ENCODE data around the gene MTPN.

The MTPN gene

GRCh38 chr7:135981958-135982646 lies 4.9 kb upstream of the MTPN start:
- DNase-seq: peak in 1 of 2 donors; percentile 17

- peak; percentile 76 to 89 for DNase-seq
Measured at GRCh38 chr7:135980665-135981180, 3.6 kb upstream of the MTPN start.

DNA sequence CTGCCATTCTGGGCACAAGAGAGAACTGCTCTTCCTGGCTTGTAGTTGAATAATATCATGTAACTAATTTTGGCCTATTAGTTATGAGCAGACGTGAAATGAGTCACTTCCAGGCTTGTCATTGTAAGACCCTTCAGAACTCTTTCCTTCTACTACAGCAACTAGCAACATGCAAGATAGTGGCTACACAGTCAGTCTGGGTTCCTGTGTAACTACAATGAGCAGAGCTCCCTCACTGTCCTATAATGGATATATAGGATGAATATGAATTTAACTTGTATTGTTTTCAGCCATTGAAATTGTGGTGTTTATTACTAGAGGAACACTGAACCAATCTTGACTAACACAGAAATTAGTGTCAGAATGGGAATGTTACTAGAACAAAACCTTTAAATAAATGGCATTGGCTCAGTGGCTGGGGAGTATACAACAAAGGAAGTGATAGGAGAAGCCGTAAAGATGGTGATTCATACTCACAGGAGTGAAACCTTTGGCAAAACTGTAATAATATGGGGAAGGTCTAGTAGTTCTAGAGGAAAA lies 2.9 kb upstream of the MTPN start:
- no peak for DNase-seq

DNA sequence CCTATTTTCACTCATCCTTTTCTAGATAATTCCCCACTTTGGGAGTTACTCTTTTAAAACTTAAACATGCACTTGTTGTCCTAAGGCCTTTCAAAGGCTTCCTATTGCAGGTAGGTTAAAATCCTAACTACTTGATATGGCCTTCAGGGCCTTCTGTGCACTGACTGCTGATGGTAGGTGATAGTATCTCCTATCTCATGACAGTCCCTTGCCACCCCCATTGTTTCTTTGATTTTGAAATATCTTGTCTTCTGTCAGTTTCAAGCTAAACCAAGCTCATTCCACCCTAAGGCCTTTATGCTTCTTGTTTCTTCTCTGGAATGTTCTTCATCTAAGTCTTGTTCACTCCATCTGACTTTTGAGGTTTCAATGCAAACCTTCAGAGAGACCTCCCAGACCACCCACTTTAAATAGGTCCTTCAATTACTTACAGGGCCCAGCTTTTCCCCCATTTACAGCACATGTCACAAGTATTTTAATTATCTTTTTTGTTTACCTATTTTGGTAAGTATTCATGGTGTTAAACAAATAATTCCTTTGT lies 2.4 kb upstream of the MTPN start:
- no peak for DNase-seq

GRCh38 chr7:135978624-135979023 lies 1.5 kb upstream of the MTPN start:
- DNase-seq: no peak

- DNase-seq: no peak
Measured at GRCh38 chr7:135977742-135978066, 545 bp upstream of the MTPN start.

- peak; percentile 27 to 57 for DNase-seq
Measured at GRCh38 chr7:135976312-135977006, 700 bp downstream of the MTPN start.

DNA sequence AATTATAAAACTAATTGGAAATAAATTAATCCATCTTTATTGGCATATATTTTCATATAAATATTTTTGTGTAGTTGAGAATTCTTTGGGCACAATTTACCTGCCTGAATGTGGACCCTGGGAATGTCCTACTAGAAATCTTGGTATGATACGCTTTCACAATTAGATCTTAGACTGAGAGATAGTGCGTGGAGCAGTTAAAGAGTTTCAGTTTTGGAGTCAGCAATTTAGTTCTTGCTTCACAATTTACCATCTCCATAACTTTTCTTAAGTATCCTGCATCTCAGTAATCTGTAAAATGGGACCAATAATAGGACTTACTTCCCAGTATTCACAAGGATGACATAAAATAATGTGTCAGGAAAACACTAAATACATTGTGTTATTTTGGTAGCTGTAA lies 2.0 kb downstream of the MTPN start:
- no peak for DNase-seq

DNA sequence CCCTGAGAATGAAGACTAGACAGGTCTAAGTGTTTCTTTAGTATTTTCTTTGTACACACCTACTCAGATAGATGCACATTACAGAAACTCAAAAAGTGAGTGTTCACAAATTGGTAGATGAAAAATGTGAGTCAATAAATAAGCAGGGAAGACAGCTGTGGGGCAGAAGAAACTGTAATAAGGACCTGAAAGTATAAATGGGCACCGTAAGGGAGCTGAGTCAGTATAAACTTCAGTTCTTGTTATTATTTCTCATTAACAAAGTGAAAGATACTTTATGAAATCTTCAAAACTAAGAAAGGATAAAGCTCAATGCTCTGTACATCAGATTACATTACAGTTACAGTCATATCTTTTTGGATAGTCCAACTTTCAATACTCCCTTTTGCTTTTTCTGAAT lies 2.5 kb downstream of the MTPN start:
- no peak for DNase-seq

GRCh38 chr7:135971366-135971725 lies 5.8 kb downstream of the MTPN start:
- no peak for DNase-seq

DNA sequence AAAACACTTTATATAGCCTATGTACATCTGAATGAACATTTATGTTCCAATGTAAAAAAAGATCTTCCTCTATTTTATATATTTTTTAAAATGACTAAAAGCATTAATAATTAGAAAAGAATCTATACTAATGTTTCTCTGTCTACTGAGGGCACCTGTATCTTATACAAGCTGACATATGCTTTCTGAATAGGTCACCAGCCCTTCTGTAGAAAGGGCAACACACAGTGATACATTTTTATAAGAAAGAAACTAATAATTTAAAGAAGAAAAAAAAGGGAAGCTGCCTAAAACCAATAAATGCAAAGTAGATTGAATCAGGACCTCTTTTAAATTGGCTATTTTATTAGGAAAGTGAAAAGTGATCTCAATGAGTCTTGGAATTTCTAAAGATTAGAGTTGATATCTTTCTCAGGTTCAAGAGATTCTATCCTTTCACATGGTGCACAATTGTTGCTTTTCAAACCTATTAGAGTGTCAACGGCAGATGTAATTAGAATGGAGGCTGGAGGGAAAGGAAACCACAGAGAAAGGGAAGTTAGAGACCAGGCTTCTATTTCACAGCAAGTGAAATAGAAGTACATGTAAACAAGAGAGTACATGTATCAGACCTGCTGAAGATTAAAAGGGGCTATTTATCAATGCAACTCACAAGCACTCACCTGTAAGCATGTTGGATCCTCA lies 6.3 kb downstream of the MTPN start:
- no peak for DNase-seq

- DNase-seq: no peak
Measured at GRCh38 chr7:135970045-135970444, 7.1 kb downstream of the MTPN start.

DNA sequence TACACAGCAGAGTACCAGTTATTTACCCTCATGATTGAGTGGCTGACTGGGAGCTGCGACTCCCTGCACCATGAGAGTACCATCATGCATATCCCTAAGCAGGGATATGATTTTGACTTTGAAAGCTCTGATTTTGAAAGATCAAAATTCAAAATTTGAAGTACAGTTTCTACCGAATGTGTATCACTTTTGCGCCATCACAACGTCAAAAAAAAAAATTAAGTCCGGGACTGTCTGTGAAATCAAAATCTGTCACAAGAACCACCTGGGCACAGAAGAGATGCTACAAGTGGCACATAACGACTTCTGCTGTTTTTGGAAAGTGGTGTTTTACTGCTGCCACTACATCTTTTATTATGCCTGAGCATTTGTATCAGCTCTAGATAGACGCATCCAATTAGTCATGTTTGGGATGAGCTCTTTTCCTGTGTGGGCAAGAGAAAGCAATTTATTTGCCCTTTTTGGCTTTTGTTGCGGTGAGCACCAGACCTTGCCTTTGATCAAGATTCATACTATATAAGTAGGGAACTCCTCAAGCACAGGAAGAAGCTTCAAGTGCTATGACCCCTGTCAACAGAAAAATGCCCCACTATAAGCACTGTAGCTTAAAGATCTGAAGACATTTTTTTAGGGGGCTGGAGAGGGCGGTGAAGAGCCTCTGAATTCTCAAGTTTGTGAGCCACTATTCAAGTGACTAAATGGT lies 10.7 kb downstream of the MTPN start:
- DNase-seq: no peak

GRCh38 chr7:135965602-135966001 lies 11.6 kb downstream of the MTPN start:
- no peak for DNase-seq

- DNase-seq: no peak
Measured at GRCh38 chr7:135964791-135965190, 12.4 kb downstream of the MTPN start.

- no peak for DNase-seq
Measured at GRCh38 chr7:135964274-135964673, 12.9 kb downstream of the MTPN start.

GRCh38 chr7:135962802-135963201 lies 14.4 kb downstream of the MTPN start:
- no peak for DNase-seq

DNA sequence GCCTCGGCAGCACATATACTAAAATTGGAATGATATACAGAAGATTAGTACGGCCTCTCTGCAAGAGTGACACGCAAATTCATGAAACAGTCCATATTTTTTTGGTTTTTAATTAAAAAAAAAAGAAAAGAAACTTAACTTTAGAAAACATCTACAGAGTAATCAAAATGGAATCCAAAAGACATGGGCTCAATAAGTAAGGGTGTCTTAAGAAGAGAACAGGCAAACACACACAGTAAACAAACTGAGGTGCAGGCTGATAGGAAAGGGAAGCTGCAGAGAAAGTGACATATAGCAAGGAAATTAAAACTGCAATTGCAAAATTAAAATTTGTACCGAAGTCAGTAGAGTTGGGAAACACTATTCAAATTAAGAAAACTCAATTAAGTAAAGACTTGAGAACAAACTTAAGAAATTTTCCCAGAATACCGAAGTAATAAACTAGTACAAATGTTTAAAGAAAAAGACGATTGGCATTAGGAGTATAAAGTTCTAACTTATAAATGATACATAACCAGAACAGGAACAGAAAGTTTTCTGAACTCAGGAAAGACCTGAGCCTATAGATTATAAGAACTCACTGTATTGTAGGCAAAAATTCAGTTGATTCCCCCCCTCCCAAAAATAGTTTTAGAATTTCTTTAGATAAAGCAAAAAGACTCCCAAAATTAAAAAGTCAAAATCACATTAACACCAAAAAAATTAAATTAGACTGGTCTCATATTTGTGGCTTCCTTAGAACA lies 16.3 kb downstream of the MTPN start:
- no peak for DNase-seq

DNA sequence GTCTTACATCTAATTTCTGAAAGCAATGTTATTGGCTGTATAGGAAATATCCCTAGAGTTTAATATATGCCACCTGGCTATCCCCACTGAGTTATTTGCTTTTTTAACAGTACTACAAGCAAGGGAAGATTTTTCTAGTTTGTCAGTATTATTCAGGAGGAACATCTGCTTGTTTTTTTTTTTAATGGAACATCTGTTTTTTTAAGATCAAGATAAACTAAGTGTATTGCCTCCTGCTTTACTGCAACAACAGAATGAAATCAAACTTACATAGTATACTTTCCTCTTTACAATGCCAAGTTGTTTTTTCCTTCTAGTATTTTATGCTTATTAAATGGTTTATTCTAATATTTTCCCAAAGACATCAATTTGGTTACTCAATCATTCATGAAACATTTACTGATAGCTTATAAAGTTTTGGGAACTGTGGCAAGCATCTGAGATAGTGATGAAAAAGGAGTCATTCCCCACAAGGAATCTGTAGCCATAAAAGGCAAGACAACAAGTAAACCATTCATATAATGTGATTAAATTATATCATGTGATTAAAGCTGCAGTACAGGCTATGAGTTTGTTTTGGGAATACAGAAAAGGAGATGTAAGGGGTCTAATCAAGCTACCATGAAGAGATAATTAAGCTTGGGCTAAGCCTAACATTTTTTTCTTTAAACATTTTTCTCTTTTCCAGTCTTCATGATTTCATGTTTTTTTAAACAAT lies 17.4 kb downstream of the MTPN start:
- no peak for DNase-seq

DNA sequence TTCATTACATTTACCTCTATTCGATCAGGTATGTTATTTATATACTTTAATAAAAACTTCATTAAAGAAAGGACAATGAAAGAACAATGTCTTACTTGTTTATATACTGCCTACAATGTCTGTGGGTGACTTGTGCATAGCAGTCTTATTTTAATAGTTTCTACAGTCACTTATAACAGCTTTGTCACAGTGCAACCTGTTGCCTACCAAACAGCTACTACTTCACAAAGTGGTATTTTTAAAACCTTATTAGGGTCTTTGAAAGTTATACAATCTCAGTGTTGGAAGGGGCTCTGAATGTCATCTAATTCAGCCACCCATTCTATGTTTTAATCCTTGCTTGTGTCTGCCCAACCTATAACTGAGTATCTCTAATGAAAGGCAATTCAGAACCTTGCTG lies 19.0 kb downstream of the MTPN start:
- DNase-seq: no peak

GRCh38 chr7:135957627-135958026 lies 19.5 kb downstream of the MTPN start:
- DNase-seq: no peak

- DNase-seq: no peak
Measured at GRCh38 chr7:135956393-135956792, 20.8 kb downstream of the MTPN start.
